ENCODE data around the gene MICOS13. TPM values are rescaled to one million over a fixed set of nuclear protein-coding genes. Genes with fewer than 3 reads are reported as not detected.
"Not testable (repeated sequence)": the region's sequence is repeated elsewhere in the genome, so short reads cannot be mapped to it uniquely, and the experiment has no call there.

The MICOS13 gene
- total RNA-seq, 1 donor from 2014 or later, result 55.4 TPM

DNA sequence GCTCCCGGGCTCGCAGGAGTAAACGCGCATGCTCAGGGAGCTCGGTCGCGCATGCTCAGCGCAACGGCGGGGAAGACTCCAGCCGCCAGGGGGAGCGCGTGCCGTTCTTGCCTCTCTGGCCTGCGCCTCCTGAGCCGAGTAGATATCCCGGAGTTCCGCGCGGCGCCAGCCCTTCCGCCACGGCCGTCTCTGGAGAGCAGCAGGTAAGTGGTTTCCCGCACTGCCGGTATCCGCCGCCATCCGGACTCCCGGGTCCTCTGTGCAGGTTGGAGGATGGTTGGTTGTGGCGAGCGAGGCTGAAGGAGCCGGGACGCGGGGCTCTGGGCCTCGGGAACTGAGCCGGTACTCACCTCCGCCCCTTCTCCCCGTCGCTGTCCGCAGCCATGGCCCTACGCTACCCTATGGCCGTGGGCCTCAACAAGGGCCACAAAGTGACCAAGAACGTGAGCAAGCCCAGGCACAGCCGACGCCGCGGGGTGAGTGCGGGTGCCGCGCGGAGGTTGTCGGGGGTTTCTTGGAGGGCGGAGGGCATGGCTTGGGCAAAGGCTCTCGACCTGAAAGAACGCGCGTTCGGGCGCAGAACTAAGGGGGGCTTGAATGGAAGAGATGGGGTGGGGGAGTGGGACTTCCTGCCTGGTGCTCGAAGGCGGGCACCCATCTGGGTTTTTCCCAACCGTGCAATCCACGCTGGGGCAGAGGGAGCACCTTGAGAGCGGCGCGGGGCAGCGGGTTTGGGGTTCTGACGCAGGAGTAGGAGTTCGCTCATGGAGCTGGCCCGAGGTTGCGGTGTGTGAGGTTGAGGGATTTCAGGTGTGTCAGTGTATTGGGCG lies 10.0 kb upstream of the MICOS13 start, which contains the start of gene RPL36:
Gene RPL36, plus strand, starts transcription at position 171 of the 830 bp plus-strand sequence. Its CDS starts 213 bp downstream, at position 384.
- DNase-seq (ENCODE audit: low read depth), result peak; percentile 71
- Histone ChIP-seq H3K4me3 (ENCODE audit: low read depth, low read length) (peak within 1 kb of the TSS; percentile 96), H3K27me3 (ENCODE audit: control insufficient read depth, insufficient read depth, low read length) (no peaks in the 10 kb centered on the region), H3K36me3 (ENCODE audit: control insufficient read depth, insufficient read depth, low read length) (peaks cover 4% of the 10 kb centered on the region)
- peak; percentile 96 for TF ChIP-seq CTCF (IDR thresholded peaks at IDR 0.05; ENCODE audit: insufficient read depth, low read length, poor library complexity, severe bottlenecking)

DNA sequence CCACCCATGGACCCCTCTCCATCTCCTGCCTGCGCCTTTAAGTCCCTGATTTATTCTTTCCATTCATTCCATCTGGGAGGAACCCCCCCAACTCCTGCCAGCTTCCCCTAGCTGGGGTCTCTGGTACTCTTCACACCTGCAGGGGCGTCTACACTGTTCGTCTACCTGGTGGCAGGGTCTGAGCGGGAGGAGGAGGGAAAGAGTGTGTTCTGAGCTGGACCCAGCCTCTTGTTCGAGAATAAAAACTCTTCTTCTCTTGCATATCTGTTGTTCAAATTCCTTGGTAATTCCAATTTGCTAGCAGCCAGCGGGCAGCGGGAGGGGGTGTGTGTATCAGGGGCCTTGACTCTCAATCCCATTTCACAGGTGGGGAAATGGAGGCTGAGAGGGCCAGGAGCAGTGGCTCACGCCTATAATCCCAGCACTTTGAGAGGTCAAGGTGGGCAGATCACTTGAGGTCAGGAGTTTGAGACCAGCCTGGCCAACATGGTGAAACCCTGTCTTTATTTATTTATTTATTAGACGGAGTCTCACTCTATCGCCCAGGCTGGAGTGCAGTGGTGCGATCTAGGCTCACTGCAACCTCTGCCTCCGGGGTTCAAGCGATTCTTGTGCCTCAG lies 8.1 kb upstream of the MICOS13 start:
- not testable (repeated sequence) for H3K36me3 ChIP-seq (ENCODE audit: control insufficient read depth, insufficient read depth, low read length); DNase-seq (ENCODE audit: low read depth); H3K27me3 ChIP-seq (ENCODE audit: control insufficient read depth, insufficient read depth, low read length); H3K4me3 ChIP-seq (ENCODE audit: low read depth, low read length)

DNA sequence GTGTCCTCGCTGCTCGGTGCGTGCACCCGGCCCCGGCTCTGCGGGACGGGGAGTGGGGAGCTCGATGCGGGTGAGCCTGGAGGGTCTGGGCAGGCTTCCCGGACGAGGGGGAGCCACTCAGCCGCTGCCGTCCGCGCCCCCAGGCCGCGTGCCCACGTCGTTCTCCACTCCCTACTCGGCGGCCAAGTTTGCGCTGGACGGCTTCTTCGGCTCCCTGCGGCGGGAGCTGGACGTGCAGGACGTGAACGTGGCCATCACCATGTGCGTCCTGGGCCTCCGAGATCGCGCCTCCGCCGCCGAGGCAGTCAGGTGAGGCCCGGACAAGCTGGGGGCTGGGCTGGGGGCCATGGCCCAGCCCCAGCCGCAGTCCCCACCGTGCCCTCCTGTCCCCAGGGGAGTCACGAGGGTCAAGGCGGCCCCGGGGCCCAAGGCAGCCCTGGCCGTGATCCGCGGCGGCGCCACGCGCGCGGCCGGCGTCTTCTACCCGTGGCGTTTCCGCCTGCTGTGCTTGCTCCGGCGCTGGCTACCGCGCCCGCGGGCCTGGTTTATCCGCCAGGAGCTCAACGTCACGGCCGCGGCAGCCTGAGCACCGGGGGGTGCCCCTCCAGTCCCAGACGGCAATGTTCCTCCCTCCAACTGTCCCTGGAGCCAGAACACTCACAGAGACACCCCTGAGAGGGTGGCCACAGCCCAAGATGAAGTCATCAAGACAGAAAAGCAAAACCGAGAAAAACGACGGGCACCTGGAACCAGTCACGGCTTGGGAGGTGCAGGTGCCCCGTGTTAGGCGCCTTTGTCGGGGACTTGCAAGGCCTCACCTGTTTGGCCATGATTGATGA lies 7.3 kb upstream of the MICOS13 start:
- Histone ChIP-seq H3K4me3 (ENCODE audit: low read depth, low read length) (peak overlapping the region; percentile 30), H3K36me3 (ENCODE audit: control insufficient read depth, insufficient read depth, low read length) (no peaks in the 10 kb centered on the region), H3K27me3 (ENCODE audit: control insufficient read depth, insufficient read depth, low read length) (no peaks in the 10 kb centered on the region)
- TF ChIP-seq CTCF (IDR thresholded peaks at IDR 0.05; ENCODE audit: insufficient read depth, low read length, poor library complexity, severe bottlenecking), result no peak
- no peak for DNase-seq (ENCODE audit: low read depth)

GRCh38 chr19:5686647-5687359 lies 6.5 kb upstream of the MICOS13 start:
- no peaks in the 10 kb centered on the region for H3K27me3 ChIP-seq (ENCODE audit: control insufficient read depth, insufficient read depth, low read length)
- peak; percentile 95 for TF ChIP-seq CTCF (IDR thresholded peaks at IDR 0.05; ENCODE audit: insufficient read depth, low read length, poor library complexity, severe bottlenecking)
- no peaks in the 10 kb centered on the region for H3K36me3 ChIP-seq (ENCODE audit: control insufficient read depth, insufficient read depth, low read length)
- DNase-seq (ENCODE audit: low read depth), result peak; percentile 57
- H3K4me3 ChIP-seq (ENCODE audit: low read depth, low read length), result peak overlapping the region; percentile 61

- Histone ChIP-seq H3K4me3 (ENCODE audit: low read depth, low read length) (peak overlapping the region; percentile 61), H3K36me3 (ENCODE audit: control insufficient read depth, insufficient read depth, low read length) (no peaks in the 10 kb centered on the region), H3K27me3 (ENCODE audit: control insufficient read depth, insufficient read depth, low read length) (no peaks in the 10 kb centered on the region)
- no peak for DNase-seq (ENCODE audit: low read depth)
- TF ChIP-seq CTCF (IDR thresholded peaks at IDR 0.05; ENCODE audit: insufficient read depth, low read length, poor library complexity, severe bottlenecking), result no peak
Measured at GRCh38 chr19:5686326-5686646, 6.0 kb upstream of the MICOS13 start.
